K562 (cell line): ENCODE data around the gene FBLIM1.

Source experiments
- E2F3 ChIP-seq: fragments of 250-450 bp; sonication (Bioruptor Pico); IDR thresholded peaks from 2 replicates; pipeline ENCODE4 v1.4.0; 2020; ENCODE audit warnings: mild to moderate bottlenecking
- NCOA2 ChIP-seq, 2 experiments: fragments of 450-650 bp; IDR thresholded peaks; 2 replicates each; pipeline ENCODE4 v1.6.1; 2018; ENCODE audit warnings: mild to moderate bottlenecking in 2 of 2, moderate library complexity in 1 of 2; ENCODE audit not compliant: partially characterized antibody in 2 of 2

DNA sequence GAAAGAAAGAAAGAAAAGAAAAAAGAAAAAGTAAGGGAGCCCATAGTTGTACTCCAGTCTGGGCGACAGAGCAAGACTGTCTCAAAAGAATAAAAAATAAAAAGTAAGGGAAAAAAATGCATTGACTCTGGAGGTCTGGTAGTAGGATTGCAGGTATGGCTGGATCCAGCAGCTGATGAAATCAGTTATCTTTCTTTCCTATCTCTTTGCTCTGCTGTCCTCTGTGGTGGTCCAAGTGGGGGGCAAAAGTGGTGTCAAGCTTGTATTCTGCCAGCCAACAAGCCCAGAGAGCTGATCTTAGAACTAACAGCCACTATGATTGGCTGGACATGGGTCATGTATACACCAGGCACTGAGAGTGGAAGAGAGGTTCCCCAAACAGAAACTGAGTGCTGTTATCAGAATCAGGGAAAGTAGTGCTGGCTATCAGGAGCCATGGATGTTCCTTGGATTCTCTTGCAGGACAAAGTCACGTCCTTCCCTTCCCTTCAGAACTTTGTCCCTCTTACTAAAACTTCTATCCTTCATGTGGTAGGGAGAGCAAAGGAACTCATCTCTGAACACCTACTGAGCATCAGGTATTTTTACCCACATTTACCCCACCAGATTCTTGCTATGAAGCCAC lies 3.5 kb upstream of the FBLIM1 start:
- no peak for TF ChIP-seq E2F3 (CRISPR knock-in tag)
- TF ChIP-seq NCOA2 (IDR thresholded peaks at IDR 0.05; ENCODE audit: partially characterized antibody in 2 of 2) = no peak
